HEK293 (cell line): Measurements from ENCODE around the gene MRPL14.

Experiments
- GFI1B ChIP-seq: fragments of 450-650 bp; formaldehyde crosslinking; IDR thresholded peaks from 2 replicates; pipeline ENCODE4 v1.5.1; 2016; ENCODE audit warnings: missing biosample characterization, missing genetic modification characterization
- KLF1 ChIP-seq: fragments of 450-650 bp; formaldehyde crosslinking; IDR thresholded peaks from 2 replicates; pipeline ENCODE4 v1.5.1; 2016; ENCODE audit warnings: missing biosample characterization, missing genetic modification characterization
- KLF7 ChIP-seq: fragments of 450-650 bp; formaldehyde crosslinking; IDR thresholded peaks from 2 replicates; pipeline ENCODE4 v1.5.1; 2016; ENCODE audit warnings: missing biosample characterization, missing genetic modification characterization, borderline replicate concordance
- SALL2 ChIP-seq: fragments of 450-650 bp; formaldehyde crosslinking; IDR thresholded peaks from 2 replicates; pipeline ENCODE4 v1.5.0; 2017; ENCODE audit warnings: missing biosample characterization, mild to moderate bottlenecking, missing genetic modification characterization, borderline replicate concordance
- ZBTB20 ChIP-seq: fragments of 450-650 bp; formaldehyde crosslinking; IDR thresholded peaks from 2 replicates; pipeline ENCODE4 v1.5.1; 2016; ENCODE audit warnings: missing biosample characterization, missing genetic modification characterization
- ZFP37 ChIP-seq: fragments of 450-650 bp; formaldehyde crosslinking; IDR thresholded peaks from 2 replicates; pipeline ENCODE4 v1.5.1; 2016; ENCODE audit warnings: missing biosample characterization, missing genetic modification characterization
- ZNF114 ChIP-seq: fragments of 450-650 bp; formaldehyde crosslinking; IDR thresholded peaks from 2 replicates; pipeline ENCODE4 v1.5.0; 2017; ENCODE audit warnings: missing biosample characterization, missing genetic modification characterization
- ZNF121 ChIP-seq: fragments of 450-650 bp; formaldehyde crosslinking; IDR thresholded peaks from 2 replicates; pipeline ENCODE4 v1.5.1; 2016; ENCODE audit warnings: missing biosample characterization, missing genetic modification characterization
- ZNF324 ChIP-seq: fragments of 450-650 bp; formaldehyde crosslinking; IDR thresholded peaks from 2 replicates; pipeline ENCODE4 v1.5.1; 2016; ENCODE audit warnings: missing biosample characterization, missing genetic modification characterization
- ZNF623 ChIP-seq: fragments of 450-650 bp; formaldehyde crosslinking; IDR thresholded peaks from 2 replicates; pipeline ENCODE4 v1.5.1; 2016; ENCODE audit warnings: missing biosample characterization, missing genetic modification characterization
- ZNF626 ChIP-seq: fragments of 450-650 bp; sonication (Bioruptor Pico); formaldehyde crosslinking; IDR thresholded peaks from 2 replicates; pipeline ENCODE4 v1.5.1; 2018; ENCODE audit warnings: missing biosample characterization, missing genetic modification characterization, inconsistent platforms
- TF ChIP-seq, protein P1 (sequence below): fragments of 450-650 bp; formaldehyde crosslinking; IDR thresholded peaks from 2 replicates; pipeline ENCODE4 v1.5.1; 2016; ENCODE audit warnings: missing biosample characterization, missing genetic modification characterization
- TF ChIP-seq, protein P2 (sequence below): fragments of 450-650 bp; formaldehyde crosslinking; IDR thresholded peaks from 2 replicates; pipeline ENCODE4 v1.5.1; 2016; ENCODE audit warnings: missing biosample characterization, missing genetic modification characterization

DNA sequence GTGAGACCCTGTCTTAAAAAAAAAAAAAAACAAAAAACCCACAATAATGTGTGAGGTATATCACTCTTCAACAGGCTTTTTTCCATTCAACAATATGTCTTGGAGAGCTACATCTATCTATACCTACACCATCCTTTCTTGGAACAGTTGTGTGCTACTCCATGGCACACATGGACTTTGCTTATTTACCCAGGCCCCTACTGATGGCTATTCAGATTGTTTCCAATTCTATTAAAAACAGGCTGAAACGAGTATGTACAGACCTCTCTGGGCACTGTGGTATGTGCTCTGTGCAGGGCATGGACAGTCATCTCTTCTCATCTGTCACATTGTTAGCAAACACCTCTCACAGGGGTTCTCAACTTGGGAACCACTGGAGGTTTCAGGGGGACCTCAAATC lies 28.1 kb downstream of the MRPL14 start:
- TF ChIP-seq, protein P1, sequence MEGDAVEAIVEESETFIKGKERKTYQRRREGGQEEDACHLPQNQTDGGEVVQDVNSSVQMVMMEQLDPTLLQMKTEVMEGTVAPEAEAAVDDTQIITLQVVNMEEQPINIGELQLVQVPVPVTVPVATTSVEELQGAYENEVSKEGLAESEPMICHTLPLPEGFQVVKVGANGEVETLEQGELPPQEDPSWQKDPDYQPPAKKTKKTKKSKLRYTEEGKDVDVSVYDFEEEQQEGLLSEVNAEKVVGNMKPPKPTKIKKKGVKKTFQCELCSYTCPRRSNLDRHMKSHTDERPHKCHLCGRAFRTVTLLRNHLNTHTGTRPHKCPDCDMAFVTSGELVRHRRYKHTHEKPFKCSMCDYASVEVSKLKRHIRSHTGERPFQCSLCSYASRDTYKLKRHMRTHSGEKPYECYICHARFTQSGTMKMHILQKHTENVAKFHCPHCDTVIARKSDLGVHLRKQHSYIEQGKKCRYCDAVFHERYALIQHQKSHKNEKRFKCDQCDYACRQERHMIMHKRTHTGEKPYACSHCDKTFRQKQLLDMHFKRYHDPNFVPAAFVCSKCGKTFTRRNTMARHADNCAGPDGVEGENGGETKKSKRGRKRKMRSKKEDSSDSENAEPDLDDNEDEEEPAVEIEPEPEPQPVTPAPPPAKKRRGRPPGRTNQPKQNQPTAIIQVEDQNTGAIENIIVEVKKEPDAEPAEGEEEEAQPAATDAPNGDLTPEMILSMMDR = no peak
- TF ChIP-seq ZNF626 (no peak), GFI1B (tag by site-specific recombination) (no peak), ZFP37 (tag by site-specific recombination) (no peak), KLF1 (tag by site-specific recombination) (no peak), ZNF121 (tag by site-specific recombination) (no peak), SALL2 (tag by site-specific recombination) (no peak), ZNF324 (tag by site-specific recombination) (no peak), KLF7 (no peak), ZNF623 (tag by site-specific recombination) (no peak), ZBTB20 (tag by site-specific recombination) (no peak), ZNF114 (no peak)
- TF ChIP-seq, protein P2, sequence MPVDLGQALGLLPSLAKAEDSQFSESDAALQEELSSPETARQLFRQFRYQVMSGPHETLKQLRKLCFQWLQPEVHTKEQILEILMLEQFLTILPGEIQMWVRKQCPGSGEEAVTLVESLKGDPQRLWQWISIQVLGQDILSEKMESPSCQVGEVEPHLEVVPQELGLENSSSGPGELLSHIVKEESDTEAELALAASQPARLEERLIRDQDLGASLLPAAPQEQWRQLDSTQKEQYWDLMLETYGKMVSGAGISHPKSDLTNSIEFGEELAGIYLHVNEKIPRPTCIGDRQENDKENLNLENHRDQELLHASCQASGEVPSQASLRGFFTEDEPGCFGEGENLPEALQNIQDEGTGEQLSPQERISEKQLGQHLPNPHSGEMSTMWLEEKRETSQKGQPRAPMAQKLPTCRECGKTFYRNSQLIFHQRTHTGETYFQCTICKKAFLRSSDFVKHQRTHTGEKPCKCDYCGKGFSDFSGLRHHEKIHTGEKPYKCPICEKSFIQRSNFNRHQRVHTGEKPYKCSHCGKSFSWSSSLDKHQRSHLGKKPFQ (tag by site-specific recombination) = no peak
